ENCODE data around the gene ATG9A.

Gene ATG9A

GRCh38 chr2:219250049-219250781, 20.8 kb upstream of the ATG9A start:
- TF ChIP-seq, protein P1, sequence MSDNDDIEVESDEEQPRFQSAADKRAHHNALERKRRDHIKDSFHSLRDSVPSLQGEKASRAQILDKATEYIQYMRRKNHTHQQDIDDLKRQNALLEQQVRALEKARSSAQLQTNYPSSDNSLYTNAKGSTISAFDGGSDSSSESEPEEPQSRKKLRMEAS (IDR thresholded peaks at IDR 0.05; ENCODE audit: low read depth, low read length) = 0 out of 2 replicates have a peak, but pooled peaks have one; percentile 6
- TF ChIP-seq POLR2A (IDR thresholded peaks at IDR 0.05; ENCODE audit: extremely low read depth, insufficient read length) (no peak), MYC (IDR thresholded peaks at IDR 0.05; ENCODE audit: low read depth, low read length) (no peak)
- TF ChIP-seq, protein P2, sequence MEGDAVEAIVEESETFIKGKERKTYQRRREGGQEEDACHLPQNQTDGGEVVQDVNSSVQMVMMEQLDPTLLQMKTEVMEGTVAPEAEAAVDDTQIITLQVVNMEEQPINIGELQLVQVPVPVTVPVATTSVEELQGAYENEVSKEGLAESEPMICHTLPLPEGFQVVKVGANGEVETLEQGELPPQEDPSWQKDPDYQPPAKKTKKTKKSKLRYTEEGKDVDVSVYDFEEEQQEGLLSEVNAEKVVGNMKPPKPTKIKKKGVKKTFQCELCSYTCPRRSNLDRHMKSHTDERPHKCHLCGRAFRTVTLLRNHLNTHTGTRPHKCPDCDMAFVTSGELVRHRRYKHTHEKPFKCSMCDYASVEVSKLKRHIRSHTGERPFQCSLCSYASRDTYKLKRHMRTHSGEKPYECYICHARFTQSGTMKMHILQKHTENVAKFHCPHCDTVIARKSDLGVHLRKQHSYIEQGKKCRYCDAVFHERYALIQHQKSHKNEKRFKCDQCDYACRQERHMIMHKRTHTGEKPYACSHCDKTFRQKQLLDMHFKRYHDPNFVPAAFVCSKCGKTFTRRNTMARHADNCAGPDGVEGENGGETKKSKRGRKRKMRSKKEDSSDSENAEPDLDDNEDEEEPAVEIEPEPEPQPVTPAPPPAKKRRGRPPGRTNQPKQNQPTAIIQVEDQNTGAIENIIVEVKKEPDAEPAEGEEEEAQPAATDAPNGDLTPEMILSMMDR (IDR thresholded peaks at IDR 0.05; ENCODE audit: low read depth, low read length) = no peak
- H3K4me3 ChIP-seq (ENCODE audit: low read depth, low read length) = peak overlapping the region; percentile 52
- peak; percentile 73 for DNase-seq (ENCODE audit: low read depth)

- peak; percentile 94 for DNase-seq (ENCODE audit: low read depth)
- TF ChIP-seq POLR2A (IDR thresholded peaks at IDR 0.05; ENCODE audit: extremely low read depth, insufficient read length) (peak; percentile 29), MYC (IDR thresholded peaks at IDR 0.05; ENCODE audit: low read depth, low read length) (peak; percentile 39; the same call in 1 of the 2 replicates)
- TF ChIP-seq, protein P1 (IDR thresholded peaks at IDR 0.05; ENCODE audit: low read depth, low read length) = no peak
- TF ChIP-seq, protein P2 (IDR thresholded peaks at IDR 0.05; ENCODE audit: low read depth, low read length) = no peak
- H3K4me3 ChIP-seq (ENCODE audit: low read depth, low read length) = peak overlapping the region; percentile 52
Observed at GRCh38 chr2:219249203-219249980, 20.0 kb upstream of the ATG9A start.

DNA sequence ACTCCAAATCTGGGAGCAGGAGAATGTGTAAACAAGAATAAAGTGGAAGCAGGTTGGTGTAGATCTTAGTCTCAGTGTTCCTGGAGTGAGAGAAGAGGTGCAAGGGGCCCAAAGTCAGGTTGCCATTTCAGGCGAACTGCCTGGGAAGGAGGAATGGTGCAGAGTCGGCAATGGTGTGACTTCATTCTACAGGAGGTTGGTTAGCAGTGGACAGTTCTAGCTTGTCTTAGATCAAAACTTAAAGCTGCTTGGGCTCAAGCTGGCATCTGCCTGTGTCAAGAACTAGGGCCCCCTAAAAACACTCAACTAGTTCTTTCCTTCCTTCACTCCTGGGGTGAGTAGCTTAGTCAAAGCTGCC, 19.4 kb upstream of the ATG9A start:
- H3K4me3 ChIP-seq (ENCODE audit: low read depth, low read length) = peak overlapping the region; percentile 52
- no peak for DNase-seq (ENCODE audit: low read depth)
- TF ChIP-seq MYC (IDR thresholded peaks at IDR 0.05; ENCODE audit: low read depth, low read length) (no peak), POLR2A (IDR thresholded peaks at IDR 0.05; ENCODE audit: extremely low read depth, insufficient read length) (no peak)
- TF ChIP-seq, protein P2 (IDR thresholded peaks at IDR 0.05; ENCODE audit: low read depth, low read length) = no peak
- TF ChIP-seq, protein P1 (IDR thresholded peaks at IDR 0.05; ENCODE audit: low read depth, low read length) = no peak

DNA sequence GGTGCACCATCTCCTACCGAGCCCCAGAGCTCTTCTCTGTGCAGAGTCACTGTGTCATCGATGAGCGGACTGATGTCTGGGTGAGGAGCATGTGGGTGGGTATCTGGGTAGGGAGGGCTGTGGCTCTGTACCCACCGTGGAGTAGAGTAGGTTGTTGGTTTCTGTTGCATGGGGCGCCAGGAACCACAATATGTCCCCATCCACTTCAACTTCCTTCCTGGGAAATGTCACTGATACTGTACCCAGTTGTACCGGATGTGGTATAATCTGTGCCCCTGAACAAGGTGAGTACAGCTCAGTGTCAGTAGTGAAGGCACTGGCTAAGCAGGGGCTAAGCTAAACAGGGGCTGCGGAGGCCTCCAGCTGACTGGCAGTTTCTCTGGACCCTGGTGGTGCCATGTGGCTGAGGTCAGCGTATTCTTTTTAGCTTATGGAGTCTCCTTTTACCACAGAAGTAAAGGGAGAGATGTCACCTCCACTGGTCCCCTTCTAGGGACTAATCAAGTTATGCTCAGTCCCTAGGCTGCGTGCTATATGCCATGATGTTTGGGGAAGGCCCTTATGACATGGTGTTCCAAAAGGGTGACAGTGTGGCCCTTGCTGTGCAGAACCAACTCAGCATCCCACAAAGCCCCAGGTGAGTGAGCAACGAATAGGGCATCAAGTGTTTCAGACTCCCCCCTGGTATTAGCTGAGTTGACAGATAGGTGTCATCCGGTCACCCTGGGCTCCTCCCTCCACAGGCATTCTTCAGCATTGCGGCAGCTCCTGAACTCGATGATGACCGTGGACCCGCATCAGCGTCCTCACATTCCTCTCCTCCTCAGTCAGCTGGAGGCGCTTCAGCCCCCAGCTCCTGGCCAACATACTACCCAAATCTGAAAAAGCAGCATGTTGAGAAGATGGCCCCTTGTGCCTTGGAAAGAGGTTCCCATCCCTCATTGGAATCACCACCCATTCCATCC, 18.5 kb upstream of the ATG9A start:
- DNase-seq (ENCODE audit: low read depth) = peak; percentile 76
- TF ChIP-seq, protein P1 (IDR thresholded peaks at IDR 0.05; ENCODE audit: low read depth, low read length) = no peak
- TF ChIP-seq, protein P2 (IDR thresholded peaks at IDR 0.05; ENCODE audit: low read depth, low read length) = no peak
- TF ChIP-seq MYC (IDR thresholded peaks at IDR 0.05; ENCODE audit: low read depth, low read length) = no peak; the same call in 1 of the 2 replicates
- TF ChIP-seq POLR2A (IDR thresholded peaks at IDR 0.05; ENCODE audit: extremely low read depth, insufficient read length) = no peak
- peak overlapping the region; percentile 12 for H3K4me3 ChIP-seq (ENCODE audit: low read depth, low read length)

DNA sequence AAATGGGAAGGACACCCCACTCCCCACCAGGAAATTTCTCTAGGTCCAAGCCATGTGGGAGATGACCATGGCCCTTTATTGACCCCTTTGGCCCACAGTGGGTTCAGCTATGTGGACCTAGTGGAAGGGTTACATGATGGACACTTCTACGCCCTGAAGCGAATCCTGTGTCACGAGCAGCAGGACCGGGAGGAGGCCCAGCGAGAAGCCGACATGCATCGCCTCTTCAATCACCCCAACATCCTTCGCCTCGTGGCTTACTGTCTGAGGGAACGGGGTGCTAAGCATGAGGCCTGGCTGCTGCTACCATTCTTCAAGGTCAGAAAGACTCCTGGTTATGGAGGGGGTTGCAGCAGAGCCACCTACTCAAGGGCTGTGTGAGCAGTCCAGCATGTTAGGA, 17.1 kb upstream of the ATG9A start:
- no peak for DNase-seq (ENCODE audit: low read depth)
- H3K4me3 ChIP-seq (ENCODE audit: low read depth, low read length) = peak overlapping the region; percentile 91
- TF ChIP-seq POLR2A (IDR thresholded peaks at IDR 0.05; ENCODE audit: extremely low read depth, insufficient read length) (no peak), MYC (IDR thresholded peaks at IDR 0.05; ENCODE audit: low read depth, low read length) (no peak)
- TF ChIP-seq, protein P2 (IDR thresholded peaks at IDR 0.05; ENCODE audit: low read depth, low read length) = no peak
- TF ChIP-seq, protein P1 (IDR thresholded peaks at IDR 0.05; ENCODE audit: low read depth, low read length) = no peak
